GM18526 (cell line): ENCODE data around the gene DLG2.

Experiments
- POLR2A ChIP-seq: IDR thresholded peaks from 3 replicates; pipeline ENCODE4 v1.6.1; 2011; ENCODE audit not compliant: insufficient read length; ENCODE audit errors: extremely low read depth

DLG2 gene

GRCh38 chr11:83572581-83573496 is 2054.3 kb downstream of the DLG2 start:
- TF ChIP-seq POLR2A: no peak

- TF ChIP-seq POLR2A: no peak
Measured at GRCh38 chr11:83571302-83571701, 2055.8 kb downstream of the DLG2 start.

- no peak for TF ChIP-seq POLR2A
Measured at GRCh38 chr11:83569134-83569805, 2057.9 kb downstream of the DLG2 start.

- no peak for TF ChIP-seq POLR2A
Measured at GRCh38 chr11:83568516-83568915, 2058.6 kb downstream of the DLG2 start.

- TF ChIP-seq POLR2A: no peak
Measured at GRCh38 chr11:83566950-83567349, 2060.2 kb downstream of the DLG2 start.

- no peak for TF ChIP-seq POLR2A
Measured at GRCh38 chr11:83564870-83565269, 2062.3 kb downstream of the DLG2 start.

GRCh38 chr11:83558281-83558680 is 2068.9 kb downstream of the DLG2 start:
- no peak for TF ChIP-seq POLR2A

GRCh38 chr11:83557653-83558052 is 2069.5 kb downstream of the DLG2 start:
- TF ChIP-seq POLR2A: no peak

- no peak for TF ChIP-seq POLR2A
Measured at GRCh38 chr11:83554876-83555275, 2072.3 kb downstream of the DLG2 start.

- no peak for TF ChIP-seq POLR2A
Measured at GRCh38 chr11:83549984-83550667, 2077.0 kb downstream of the DLG2 start.

GRCh38 chr11:83546368-83546767 is 2080.8 kb downstream of the DLG2 start:
- no peak for TF ChIP-seq POLR2A

- no peak for TF ChIP-seq POLR2A
Measured at GRCh38 chr11:83545494-83546260, 2081.5 kb downstream of the DLG2 start.

- TF ChIP-seq POLR2A: no peak
Measured at GRCh38 chr11:83544846-83545245, 2082.3 kb downstream of the DLG2 start.

GRCh38 chr11:83543706-83544439 is 2083.3 kb downstream of the DLG2 start:
- no peak for TF ChIP-seq POLR2A
